Activated CD4-positive, CD25-positive, alpha-beta regulatory T cell (primary cell): ENCODE results near the gene PBX3.

Source experiments
- DNase-seq, 4 experiments: peaks; one replicate each; lab custom pipeline; 2025; lab: John Stamatoyannopoulos, UW

PBX3 gene

DNA sequence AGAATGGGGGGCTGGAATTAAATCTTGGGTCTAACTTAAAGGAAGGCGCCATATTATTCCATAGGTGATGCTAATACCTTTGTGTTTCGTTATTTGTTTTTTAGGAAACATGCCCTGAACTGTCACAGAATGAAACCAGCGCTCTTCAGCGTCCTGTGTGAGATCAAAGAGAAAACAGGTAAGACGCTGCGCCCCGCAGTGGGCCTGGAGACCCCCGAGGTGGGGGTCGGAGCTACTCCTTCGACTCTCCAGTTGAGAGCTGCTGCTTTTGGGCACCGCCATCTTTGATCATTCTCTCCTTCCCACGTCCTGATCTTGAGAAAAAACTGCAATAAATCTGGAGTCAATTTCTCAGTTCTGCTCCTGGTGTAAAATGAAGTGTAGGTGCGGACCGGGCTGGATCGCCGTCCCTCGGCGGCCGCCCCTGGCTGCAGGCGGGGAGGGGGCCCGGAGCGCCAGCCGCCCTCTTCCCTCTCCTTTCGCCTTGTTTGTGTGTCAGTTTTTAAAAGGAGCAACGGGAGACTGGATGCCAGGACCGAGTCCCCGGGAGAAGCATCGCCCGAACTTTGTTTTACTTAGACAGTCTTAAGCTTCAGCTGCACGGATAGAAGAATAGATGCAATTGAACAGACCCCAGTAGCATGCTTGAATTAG lies 1.4 kb downstream of the PBX3 start:
- no peak for DNase-seq

DNA sequence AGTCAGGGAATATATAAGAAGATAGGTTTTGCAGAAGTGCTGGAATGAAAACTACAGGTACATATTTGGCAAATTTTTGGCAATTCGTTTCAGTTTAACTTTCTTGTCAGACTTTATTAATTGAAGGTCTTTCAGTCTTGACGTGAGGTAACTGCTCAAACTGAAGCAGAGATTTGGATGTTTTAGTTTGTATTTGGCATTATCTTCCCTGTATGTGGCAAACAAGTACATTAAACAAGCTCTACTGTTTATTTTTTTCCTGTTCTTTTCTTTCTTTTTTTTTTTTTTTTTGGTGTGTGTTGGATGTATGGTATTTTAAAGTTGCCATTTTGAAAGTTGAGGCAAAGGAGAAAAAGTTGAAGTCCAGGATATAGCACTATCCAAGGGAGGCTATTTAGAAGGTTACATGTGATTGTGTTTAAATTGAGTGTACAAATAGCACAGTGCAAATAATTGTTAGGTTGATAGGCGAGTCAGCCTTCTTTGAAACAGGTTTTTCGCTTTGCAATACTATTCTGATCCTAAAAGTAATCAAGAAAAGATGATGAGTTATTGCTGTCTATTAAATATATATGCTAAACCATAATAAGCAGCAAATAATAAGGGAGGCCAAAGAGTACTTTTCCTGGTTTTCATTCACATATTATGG lies 2.2 kb downstream of the PBX3 start:
- no peak for DNase-seq

DNA sequence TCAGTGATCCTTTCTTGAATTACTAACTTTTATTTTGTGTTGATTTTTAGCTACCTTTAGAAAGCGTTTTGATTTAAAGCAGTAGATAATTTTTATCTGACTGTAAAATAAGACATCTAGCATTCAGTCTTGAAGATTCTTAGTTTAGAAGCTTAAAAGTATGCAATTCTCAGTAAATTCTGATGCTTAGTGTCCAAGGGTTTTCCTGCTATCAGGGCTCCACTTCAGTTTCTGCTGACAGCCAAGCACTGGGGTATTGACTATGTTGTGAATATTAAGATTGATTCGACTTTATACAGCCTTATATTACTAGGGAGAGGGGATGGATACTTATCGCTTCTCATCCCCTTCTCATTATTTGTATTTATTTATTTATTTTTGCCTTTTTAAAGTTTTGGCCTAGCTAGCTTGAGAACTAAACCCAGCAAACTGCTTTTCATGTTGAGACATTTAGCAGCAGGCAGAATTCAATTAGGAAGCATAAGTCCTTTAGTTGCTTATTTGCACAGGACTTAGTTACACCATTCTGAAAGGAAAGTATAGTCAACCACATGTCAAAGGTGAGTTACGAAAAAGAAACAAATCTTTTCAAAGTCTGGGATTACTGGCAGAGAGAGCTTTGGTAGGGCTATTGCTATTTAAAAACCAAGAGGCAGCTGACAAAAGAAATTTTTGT lies 2.9 kb downstream of the PBX3 start:
- no peak for DNase-seq

DNA sequence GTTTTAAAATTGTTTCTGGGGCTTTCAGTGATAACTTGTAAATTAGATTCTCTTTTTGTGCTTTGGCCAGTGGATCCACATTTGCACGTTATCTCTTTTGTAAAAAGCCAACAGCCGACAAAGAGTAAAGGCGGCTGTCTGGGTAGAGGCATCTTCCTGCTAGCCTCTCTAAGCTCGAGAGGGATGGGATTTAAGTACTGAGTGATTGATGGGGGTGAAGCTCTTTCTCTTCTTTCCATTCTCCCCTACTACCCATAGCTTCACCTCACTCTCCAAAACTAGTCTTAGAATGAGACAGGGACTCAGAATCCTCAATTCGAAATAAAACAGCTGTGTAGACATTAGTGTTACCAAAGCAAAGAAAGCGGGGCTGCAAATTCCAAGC lies 3.4 kb downstream of the PBX3 start:
- no peak for DNase-seq

DNA sequence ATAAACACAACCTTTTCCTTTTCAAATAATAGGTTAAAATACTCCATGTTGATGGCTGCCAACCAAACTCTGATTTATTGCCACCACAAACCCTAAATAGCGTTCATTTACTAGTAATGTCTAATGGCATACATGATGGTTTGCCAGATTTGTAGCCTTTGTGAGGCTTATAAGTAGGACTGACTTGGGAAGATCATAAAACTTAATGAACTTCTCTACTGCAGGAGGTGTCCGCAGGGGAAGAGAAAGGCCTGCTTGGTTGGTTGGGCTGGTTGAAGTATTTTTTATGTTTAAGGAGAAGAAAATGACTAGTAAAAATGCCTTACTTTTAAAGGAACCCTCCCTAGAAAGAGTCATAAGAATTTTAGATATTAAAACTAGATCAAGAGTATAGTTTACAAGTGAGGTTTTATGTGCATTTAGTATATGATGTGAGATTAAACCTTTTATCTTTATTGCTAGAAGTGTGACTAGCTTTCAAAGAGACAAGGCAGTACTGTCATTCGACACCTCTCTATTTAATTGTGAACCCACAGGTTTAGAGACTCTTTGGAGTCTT lies 5.0 kb downstream of the PBX3 start:
- no peak for DNase-seq

DNA sequence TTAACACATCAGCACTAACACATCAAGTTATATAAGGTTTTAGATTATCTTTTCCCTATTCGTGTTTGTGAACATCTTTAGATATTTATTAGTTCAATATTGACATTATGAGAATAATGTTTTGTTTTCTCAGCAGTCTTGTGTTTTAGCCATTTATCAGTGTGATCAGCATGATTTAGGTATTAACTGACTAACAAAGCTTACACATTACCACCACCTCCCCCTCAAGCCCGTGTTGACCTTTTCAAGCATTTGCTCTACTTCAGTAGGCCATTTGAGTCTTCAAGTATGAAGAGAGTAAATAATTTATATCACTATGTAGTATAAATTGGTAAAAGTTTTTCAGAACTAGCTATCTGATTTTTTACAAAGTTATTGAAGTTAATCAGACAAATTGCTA lies 6.9 kb downstream of the PBX3 start:
- DNase-seq: no peak

DNA sequence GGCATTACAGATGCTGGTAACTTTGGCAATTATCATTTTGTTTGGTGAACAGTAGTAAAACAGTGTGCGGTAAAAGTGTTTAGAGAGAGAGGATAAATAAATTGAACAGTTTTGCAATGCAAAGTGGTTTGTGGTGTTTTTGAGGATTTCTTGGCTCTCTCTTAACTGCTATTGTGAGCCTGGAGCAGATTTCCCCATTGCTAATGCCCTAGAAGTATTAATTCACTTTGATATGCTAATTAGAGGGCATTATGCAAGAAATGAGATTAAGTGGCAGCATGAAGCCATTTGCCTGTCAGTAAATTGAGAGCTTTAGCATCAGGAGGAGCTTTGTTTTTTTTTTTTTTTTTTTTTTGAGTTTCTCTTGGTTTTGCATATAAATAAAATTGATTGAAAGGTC lies 8.2 kb downstream of the PBX3 start:
- no peak for DNase-seq

DNA sequence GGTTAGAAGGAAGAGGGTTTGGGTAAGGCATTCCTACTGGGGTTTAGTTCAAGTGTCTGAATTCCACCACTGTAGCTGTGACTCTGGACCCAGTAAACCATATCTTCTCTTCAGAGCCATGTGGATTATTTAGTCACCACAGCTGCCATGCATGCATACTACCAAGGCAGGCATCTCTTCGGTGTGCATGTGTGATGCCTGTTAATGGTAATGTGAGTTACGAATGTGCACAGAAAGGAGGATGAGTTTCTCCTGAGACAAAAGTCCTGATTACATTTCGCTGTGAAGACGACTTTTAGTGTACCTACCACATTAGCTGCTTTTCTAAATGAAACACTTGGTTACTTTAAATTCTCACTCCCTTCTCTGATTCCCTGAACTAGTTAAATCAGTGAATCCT lies 9.3 kb downstream of the PBX3 start:
- DNase-seq: no peak

DNA sequence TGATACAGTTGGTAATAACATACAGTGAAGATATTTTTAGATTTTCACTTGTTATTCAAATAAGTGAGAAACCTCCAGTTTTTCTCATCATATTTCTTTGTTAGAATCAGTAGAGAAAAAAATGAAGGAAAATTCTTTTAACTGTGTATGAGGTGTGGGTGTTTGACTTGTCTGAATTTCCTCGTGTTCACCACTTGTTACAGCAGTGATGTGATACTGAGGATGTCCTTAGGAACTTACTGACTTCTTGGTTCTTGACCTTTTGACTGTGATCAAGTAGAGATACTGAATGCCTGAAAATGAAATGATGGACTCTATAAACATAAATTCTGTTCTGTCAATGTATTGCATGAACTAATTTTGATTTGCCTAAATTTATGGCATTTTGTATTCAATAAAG lies 10.7 kb downstream of the PBX3 start:
- DNase-seq: no peak

DNA sequence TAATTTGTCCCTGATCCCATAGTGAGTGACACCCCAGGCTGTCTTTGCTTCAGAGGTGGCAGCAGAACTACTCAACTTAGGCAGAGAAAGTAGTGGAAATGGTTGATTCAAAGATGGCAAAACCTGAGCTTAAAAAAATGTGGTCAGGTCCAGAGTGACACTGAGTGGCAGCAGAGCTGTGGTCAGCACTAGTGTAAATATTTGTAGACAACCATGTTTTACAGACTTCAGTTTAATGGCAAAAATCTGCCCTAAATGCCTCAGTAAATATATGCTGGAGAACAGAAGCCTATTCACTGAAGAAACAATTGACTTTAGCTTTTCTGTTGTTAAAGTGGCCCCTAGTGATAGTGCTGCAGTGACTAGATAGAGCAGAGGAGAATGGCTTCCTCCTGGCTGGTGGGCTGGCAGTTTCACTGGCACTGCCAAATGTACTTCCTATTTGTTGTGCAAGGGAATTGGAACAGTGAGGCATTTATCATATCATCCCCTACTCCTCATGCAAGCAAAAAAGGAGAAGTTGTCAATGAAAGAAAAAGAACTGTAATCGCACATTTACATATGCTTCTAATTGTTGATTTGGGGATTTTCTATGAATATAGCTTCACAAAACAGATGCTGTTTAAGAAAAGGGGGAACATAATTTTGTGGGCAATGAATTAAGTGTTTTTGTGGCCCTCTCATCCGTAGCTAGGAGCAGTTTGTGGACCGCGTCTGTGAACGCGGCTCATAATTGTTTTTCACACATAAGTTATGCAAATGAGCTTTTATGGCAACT lies 12.0 kb downstream of the PBX3 start:
- DNase-seq: no peak

DNA sequence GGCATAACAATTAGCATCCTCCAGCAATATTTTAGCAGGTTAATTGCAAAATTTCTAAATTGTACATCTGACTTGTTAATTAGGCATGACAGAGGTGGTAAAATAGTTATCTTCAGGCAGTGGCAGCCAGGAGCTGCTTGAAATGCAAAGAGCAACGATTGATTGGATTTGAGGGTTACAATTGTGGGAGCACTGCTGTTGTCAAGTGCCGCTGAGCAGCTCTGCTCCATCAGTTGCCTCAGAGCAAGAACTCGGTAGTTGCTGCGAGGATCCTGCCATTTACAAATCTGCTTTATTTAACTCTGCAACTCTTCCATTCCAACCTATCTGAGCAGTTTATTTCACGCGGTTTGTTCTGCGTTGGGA lies 12.6 kb downstream of the PBX3 start:
- no peak for DNase-seq

DNA sequence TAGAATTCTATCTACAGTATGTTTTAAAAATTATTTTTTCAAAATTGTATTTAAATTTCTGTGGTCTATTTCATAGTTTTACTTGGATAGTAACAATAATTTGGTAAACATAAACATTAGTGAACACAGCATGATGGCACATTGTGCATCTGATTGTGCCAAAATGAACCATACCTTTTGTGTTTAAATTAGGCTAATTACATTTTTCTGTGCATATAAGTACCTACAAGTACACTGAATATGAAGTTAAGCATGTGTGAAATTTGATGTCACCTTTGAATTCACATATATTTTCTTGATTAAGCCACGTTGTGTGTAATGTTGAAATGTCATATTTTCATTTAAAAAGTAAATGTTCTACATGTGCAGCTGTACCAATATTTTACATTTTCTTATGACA lies 13.4 kb downstream of the PBX3 start:
- DNase-seq: no peak

DNA sequence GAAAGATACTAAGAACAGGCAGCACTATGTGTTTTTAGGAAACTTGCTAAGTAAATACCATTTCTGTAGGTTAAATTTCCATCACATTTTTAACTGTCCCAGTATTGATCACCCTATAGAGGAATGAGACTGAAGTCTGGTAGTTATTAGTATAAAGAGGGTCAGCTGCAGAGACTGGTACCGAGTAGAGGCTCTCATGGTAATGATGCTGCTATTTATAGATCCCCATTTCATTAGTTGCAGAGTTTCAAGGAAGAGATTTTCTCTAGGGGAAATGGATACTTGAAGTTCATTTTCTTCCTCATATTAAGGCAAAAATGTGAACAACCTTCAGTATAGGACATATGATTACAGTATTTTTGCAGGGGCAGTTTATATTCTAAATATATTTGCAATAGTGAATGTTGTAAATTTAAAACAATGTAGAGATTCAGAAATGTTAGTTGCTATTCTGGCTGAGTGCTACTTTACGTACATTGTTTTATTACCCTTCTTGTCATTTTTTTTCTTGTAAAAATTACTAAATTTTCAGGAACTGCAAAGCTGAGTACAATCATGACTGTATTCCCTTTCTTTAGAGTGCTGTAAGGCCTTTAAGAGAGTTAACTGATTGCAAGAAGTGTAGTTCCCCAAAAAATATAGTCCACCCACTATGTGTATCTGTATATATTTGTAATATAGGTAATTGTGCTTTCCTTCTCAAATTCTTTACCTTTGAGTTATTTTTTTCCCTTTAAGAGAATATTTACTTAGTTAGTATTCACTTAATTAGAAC lies 14.7 kb downstream of the PBX3 start:
- DNase-seq: no peak

DNA sequence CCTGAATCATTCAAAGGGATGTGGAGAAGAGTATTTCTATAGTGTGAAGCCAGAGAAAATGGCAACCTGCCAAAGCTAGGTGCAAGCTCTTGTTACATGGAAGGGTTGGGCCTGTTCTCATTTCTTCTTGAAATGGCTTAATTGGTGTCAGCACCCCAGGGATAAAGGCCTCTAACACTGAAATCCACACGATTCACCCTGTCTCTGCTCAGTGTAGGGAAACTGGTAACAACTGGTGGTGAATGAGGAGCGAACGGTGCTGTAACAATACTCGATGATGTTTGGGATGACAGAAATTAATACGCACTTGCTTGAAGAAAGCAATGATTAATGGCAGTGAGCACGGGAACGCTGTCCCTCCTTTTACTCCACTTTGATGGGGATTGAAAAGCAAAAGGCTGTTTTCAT lies 16.2 kb downstream of the PBX3 start:
- no peak for DNase-seq

DNA sequence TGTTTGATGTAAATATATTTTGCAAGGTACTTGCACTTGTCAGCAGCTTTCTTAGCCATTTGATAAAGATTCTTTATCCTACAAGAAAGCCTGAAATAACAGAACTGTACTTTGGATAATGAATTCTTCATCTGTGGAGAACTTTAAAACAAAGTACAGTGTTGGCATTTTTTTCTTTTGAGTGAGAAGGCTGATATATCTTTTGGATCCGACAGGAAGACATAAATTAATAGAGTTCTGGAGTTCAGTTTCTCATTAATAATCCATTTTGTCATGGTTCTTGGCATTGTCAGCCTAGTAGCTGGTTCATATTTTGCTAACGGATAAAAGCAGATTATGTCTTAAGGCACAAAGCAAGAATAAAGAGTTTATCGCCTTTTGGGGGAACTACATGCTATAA lies 17.0 kb downstream of the PBX3 start:
- DNase-seq: no peak

DNA sequence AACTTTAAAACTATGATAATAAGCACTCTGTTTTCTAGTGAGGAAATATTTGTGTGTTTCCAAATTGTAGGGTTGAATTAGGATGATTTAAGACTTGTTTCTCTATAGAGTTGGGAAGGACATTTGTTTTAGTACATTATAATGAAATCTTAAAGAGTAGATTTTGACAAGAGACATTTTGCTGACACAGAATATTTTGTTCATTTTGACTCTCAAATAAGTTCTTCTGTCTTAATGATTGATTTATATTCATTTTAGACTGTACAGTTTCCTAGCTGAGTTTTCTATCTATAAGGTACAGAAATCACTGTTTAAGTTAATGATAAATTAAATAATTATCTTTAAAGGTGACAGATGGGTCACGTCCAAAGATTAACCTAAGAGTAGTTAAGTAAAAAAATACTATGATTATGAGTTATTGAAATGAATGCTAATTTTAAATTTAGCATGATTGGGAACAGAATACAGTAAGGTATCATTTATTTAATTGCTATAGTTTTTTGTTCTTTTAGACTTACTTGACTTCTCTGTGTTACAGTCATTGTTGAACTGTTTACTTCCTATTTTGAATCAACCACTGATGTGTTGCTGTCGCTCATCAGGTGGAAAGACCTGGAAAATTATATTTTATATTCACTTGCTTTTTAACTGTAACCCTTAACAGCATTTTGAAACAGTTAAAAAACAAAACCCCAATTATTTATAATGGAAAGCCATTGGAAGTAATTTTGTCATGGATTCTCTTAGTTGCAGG lies 19.5 kb downstream of the PBX3 start:
- no peak for DNase-seq

DNA sequence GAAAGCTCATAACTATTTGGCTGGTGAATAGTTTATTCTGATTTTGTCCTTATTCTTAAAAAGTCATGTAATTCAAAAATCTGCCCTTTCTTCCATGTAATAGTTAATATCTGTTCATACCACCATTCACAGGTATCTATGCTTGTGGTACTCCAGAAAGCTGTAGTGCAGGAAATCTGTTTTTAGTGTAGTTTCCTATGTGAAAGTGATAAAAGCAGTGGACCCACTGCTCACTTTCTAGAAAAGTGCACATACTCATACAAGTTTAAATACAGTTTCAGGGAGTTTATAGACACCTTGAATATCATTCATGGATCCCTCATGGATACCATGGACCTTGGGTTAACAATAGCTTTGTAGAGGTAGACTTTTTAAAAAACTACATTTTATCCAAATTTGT lies 20.2 kb downstream of the PBX3 start:
- DNase-seq: no peak

DNA sequence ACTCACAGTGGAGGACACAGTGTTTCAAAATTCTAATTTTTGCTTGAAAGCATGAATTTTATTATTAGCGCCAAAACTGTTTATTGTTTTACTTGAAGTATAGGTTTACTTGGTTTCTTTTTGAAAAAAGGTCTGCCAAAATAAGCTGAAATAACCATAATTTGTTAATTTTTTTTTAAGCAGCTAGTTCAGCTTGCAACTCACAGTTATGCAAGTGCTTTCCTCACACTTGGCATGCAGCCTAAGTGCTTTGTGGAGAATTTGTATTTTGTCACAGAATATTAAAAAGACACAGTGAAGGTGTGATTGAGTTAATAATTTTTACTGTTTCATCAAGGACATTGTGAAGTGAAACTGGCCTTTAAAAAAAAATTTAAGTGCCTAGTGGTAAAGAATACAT lies 21.6 kb downstream of the PBX3 start:
- no peak for DNase-seq

DNA sequence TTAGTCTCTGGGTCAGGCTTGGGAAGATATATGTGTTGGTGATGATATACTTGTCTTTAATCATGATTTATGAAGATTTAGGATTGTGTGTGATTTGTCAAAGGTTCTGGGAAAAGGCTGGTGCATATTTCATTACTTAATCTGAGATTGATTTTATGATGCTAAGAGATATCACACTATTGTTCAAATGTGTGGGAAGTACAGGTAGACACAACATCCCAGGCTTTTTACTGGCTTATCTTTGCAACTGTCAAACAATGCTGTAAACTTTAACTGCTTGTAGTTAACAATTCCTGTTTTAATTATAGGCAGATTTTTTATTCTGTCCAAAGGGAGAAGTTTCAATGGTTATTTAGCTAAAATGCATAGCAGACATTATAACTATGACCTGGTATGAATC lies 23.9 kb downstream of the PBX3 start:
- no peak for DNase-seq

DNA sequence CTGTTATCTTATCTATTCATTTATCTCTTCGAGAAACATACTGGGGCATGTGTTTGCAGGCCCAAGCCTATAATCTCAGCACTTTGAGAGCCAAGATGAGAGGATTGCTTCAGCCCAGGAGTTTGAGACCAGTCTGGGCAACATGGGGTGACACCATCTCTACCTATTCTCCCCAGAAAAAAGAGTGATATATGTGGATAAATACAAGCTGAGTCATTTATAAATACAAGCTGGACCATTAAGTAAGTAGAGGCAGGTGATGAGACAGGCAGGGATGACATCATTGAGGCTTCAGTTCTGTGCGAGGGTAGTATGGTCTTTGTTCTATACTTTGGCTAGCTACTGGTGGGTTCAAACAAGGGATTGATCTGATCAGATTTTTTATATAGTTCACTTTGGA lies 25.6 kb downstream of the PBX3 start:
- no peak for DNase-seq

DNA sequence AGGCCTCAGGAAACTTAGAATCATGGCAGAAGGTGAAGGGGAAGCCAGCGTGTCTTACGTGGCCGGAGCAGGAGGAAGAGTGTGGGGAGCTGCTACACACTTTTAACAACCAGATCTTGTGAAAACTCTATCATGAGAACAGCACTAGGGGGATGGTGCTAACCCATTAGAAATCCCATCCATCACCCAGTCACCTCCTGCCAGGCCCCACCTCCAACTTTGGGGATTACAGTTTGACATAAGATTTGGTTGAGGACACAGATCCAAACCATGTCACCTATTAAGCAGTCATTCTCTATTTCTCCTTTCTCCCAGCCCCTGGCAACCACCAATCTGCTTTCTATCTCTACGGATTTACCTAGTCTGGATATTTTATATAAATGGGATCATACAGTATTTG lies 26.9 kb downstream of the PBX3 start:
- DNase-seq: no peak
